ENCODE measurements around the gene GSX1. TPM values are rescaled to one million over a fixed set of nuclear protein-coding genes. Genes with fewer than 3 reads are reported as not detected.
"Not testable (repeated sequence)": the region's sequence is repeated elsewhere in the genome, so short reads cannot be mapped to it uniquely, and the experiment has no call there.

The GSX1 gene
- polyA plus RNA-seq, 3 donors, result not detected

- intact Hi-C loops (cut with micrococcal nuclease), result no loop called here
- peaks cover 25 to 48% (median 35%) of the 10 kb centered on the region in 3 donors for H3K27me3 Mint-ChIP-seq (ENCODE audit: low read depth in 3 of 3)
- WGBS (ENCODE audit: insufficient coverage), result no CpG with 5 or more reads among the region's 2 CpGs
Measured at GRCh38 chr13:27810461-27810860, 18.2 kb downstream of the GSX1 start.

GRCh38 chr13:27813826-27814225, 21.5 kb downstream of the GSX1 start:
- Histone ChIP-seq H3K4me2 (replicated peaks; ENCODE audit: extremely low read depth, low read length, poor library complexity, severe bottlenecking) (no peak overlapping the region), H3K36me3 (replicated peaks in 1 of 2; ENCODE audit: control insufficient read depth in 1 of 2, insufficient read depth in 2 of 2, low read length in 2 of 2) (no peaks in the 10 kb centered on the region), H3K9ac (ENCODE audit: insufficient read depth, low read length, poor library complexity, severe bottlenecking) (no peak overlapping the region), H3K4me3 (replicated peaks in 1 of 3; ENCODE audit: low read depth in 2 of 3, low read length in 3 of 3) (no peak overlapping the region), H3K79me2 (ENCODE audit: insufficient read depth, low read length) (no peaks in the 10 kb centered on the region), H3K4me1 (ENCODE audit: control insufficient read depth in 1 of 2, insufficient read depth in 2 of 2, low read length in 2 of 2) (no peaks in the 10 kb centered on the region), H2AFZ (ENCODE audit: insufficient read depth, low read depth, low read length, poor library complexity, severe bottlenecking) (no peak overlapping the region), H3K27ac (ENCODE audit: low read depth in 1 of 2, low read length in 2 of 2) (no peak overlapping the region), H3K9me3 (replicated peaks in 1 of 2; ENCODE audit: control insufficient read depth in 1 of 2, insufficient read depth in 1 of 2, low read length in 2 of 2) (no peaks in the 10 kb centered on the region), H3K27me3 (ENCODE audit: control insufficient read depth in 2 of 2, insufficient read depth in 2 of 2, low read length in 2 of 2) (peaks cover 0 to 8% of the 10 kb centered on the region in 2 donors), H4K20me1 (ENCODE audit: insufficient read depth, low read length) (no peaks in the 10 kb centered on the region)
- intact Hi-C loops (cut with micrococcal nuclease), result no loop called here
- Mint-ChIP-seq H3K36me3 (no peaks in the 10 kb centered on the region), H3K27ac (no peak overlapping the region), H3K4me3 (no peak overlapping the region), H3K9me3 (peaks cover 0 to 2% (median 0%) of the 10 kb centered on the region in 7 donors), H3K27me3 (ENCODE audit: low read depth in 3 of 3) (peaks cover 22 to 40% (median 26%) of the 10 kb centered on the region in 3 donors), H3K4me1 (no peaks in the 10 kb centered on the region)
- 82% methylated on average over 4 of the region's 9 CpGs for WGBS (ENCODE audit: insufficient coverage)
- no peak for TF ChIP-seq CTCF (IDR thresholded peaks at IDR 0.05)
- no peak for DNase-seq

More at GRCh38 chr13:27810461-27810860, 18.2 kb downstream of the GSX1 start:
- Histone ChIP-seq H3K4me1 (ENCODE audit: control insufficient read depth in 1 of 2, insufficient read depth in 2 of 2, low read length in 2 of 2) (no peaks in the 10 kb centered on the region), H3K27ac (ENCODE audit: low read depth in 1 of 2, low read length in 2 of 2) (no peak overlapping the region), H2AFZ (ENCODE audit: insufficient read depth, low read depth, low read length, poor library complexity, severe bottlenecking) (no peak overlapping the region), H3K9me3 (replicated peaks in 1 of 2; ENCODE audit: control insufficient read depth in 1 of 2, insufficient read depth in 1 of 2, low read length in 2 of 2) (no peaks in the 10 kb centered on the region), H3K4me2 (replicated peaks; ENCODE audit: extremely low read depth, low read length, poor library complexity, severe bottlenecking) (no peak overlapping the region), H3K79me2 (ENCODE audit: insufficient read depth, low read length) (no peaks in the 10 kb centered on the region), H3K9ac (ENCODE audit: insufficient read depth, low read length, poor library complexity, severe bottlenecking) (no peak overlapping the region), H3K4me3 (replicated peaks in 1 of 3; ENCODE audit: low read depth in 2 of 3, low read length in 3 of 3) (no peak overlapping the region), H3K27me3 (ENCODE audit: control insufficient read depth in 2 of 2, insufficient read depth in 2 of 2, low read length in 2 of 2) (peaks cover 7 to 9% of the 10 kb centered on the region in 2 donors), H3K36me3 (replicated peaks in 1 of 2; ENCODE audit: control insufficient read depth in 1 of 2, insufficient read depth in 2 of 2, low read length in 2 of 2) (no peaks in the 10 kb centered on the region), H4K20me1 (ENCODE audit: insufficient read depth, low read length) (no peaks in the 10 kb centered on the region)
- no peak overlapping the region for H3K4me3 Mint-ChIP-seq
- no peak for TF ChIP-seq CTCF (IDR thresholded peaks at IDR 0.05)
- peaks cover 0 to 2% (median 0%) of the 10 kb centered on the region in 7 donors for H3K9me3 Mint-ChIP-seq
- DNase-seq, result no peak
- no peaks in the 10 kb centered on the region for H3K4me1 Mint-ChIP-seq
- H3K27ac Mint-ChIP-seq, result no peak overlapping the region
- no peaks in the 10 kb centered on the region for H3K36me3 Mint-ChIP-seq

- H3K27ac Mint-ChIP-seq; H3K36me3 ChIP-seq (replicated peaks in 1 of 2; ENCODE audit: control insufficient read depth in 1 of 2, insufficient read depth in 2 of 2, low read length in 2 of 2); H3K4me3 Mint-ChIP-seq; H3K36me3 Mint-ChIP-seq; H3K9me3 ChIP-seq (replicated peaks in 1 of 2; ENCODE audit: control insufficient read depth in 1 of 2, insufficient read depth in 1 of 2, low read length in 2 of 2); H3K27ac ChIP-seq (ENCODE audit: low read depth in 1 of 2, low read length in 2 of 2); DNase-seq; H3K4me1 Mint-ChIP-seq; H3K79me2 ChIP-seq (ENCODE audit: insufficient read depth, low read length); H3K4me2 ChIP-seq (replicated peaks; ENCODE audit: extremely low read depth, low read length, poor library complexity, severe bottlenecking); H4K20me1 ChIP-seq (ENCODE audit: insufficient read depth, low read length); H3K9ac ChIP-seq (ENCODE audit: insufficient read depth, low read length, poor library complexity, severe bottlenecking); H3K9me3 Mint-ChIP-seq; H3K4me1 ChIP-seq (ENCODE audit: control insufficient read depth in 1 of 2, insufficient read depth in 2 of 2, low read length in 2 of 2); H3K4me3 ChIP-seq (replicated peaks in 1 of 3; ENCODE audit: low read depth in 2 of 3, low read length in 3 of 3); intact Hi-C loops (cut with micrococcal nuclease); H2AFZ ChIP-seq (ENCODE audit: insufficient read depth, low read depth, low read length, poor library complexity, severe bottlenecking): not testable (repeated sequence)
- peaks cover 16 to 44% of the 10 kb centered on the region in 2 donors for H3K27me3 ChIP-seq (ENCODE audit: control insufficient read depth in 2 of 2, insufficient read depth in 2 of 2, low read length in 2 of 2)
- H3K27me3 Mint-ChIP-seq (ENCODE audit: low read depth in 3 of 3), result peaks cover 51 to 60% (median 51%) of the 10 kb centered on the region in 3 donors
- 86% methylated on average over 1 of the region's 2 CpGs for WGBS (ENCODE audit: insufficient coverage)
Measured at GRCh38 chr13:27817832-27818231, 25.5 kb downstream of the GSX1 start.
